ENCODE data around the gene SLC30A4. TPM values are rescaled to one million over a fixed set of nuclear protein-coding genes. Genes with fewer than 3 reads are reported as not detected.

The SLC30A4 gene
- total RNA-seq, 3 donors from 2014 or later, result 10.4 to 17.2 (median 16.6) TPM

GRCh38 chr15:45439521-45440260, 82.9 kb downstream of the SLC30A4 start:
- peaks cover 20% of the 10 kb centered on the region for H3K4me1 ChIP-seq (ENCODE audit: low read depth)
- H3K4me3 ChIP-seq, result no peak overlapping the region
- DNase-seq (peak; percentile 75 to 78 (median 76)), ATAC-seq (peak; percentile 72)
- H3K36me3 ChIP-seq (ENCODE audit: low read depth), result no peaks in the 10 kb centered on the region
- no peaks in the 10 kb centered on the region for H3K9me3 ChIP-seq
- no peak for TF ChIP-seq CTCF (IDR thresholded peaks at IDR 0.05)
- intact Hi-C loops (cut with DNase I, micrococcal nuclease), result no loop called here

- Histone ChIP-seq H3K9me3 (no peaks in the 10 kb centered on the region), H3K4me3 (no peak overlapping the region), H3K4me1 (ENCODE audit: low read depth) (peaks cover 19% of the 10 kb centered on the region), H3K36me3 (ENCODE audit: low read depth) (no peaks in the 10 kb centered on the region)
- ATAC-seq (peak; percentile 53), DNase-seq (peak in 1 of 3 donors; percentile 73)
- intact Hi-C loops (cut with DNase I, micrococcal nuclease), result no loop called here
- TF ChIP-seq CTCF (IDR thresholded peaks at IDR 0.05), result no peak
Measured at GRCh38 chr15:45435124-45435903, 87.2 kb downstream of the SLC30A4 start.

GRCh38 chr15:45434078-45434567, 88.4 kb downstream of the SLC30A4 start:
- Histone ChIP-seq H3K9me3 (no peaks in the 10 kb centered on the region), H3K36me3 (ENCODE audit: low read depth) (no peaks in the 10 kb centered on the region), H3K4me1 (ENCODE audit: low read depth) (peaks cover 30% of the 10 kb centered on the region), H3K4me3 (no peak overlapping the region)
- intact Hi-C loops (cut with DNase I, micrococcal nuclease), result no loop called here
- DNase-seq (no peak), ATAC-seq (no peak)
- no peak for TF ChIP-seq CTCF (IDR thresholded peaks at IDR 0.05)

GRCh38 chr15:45431511-45431910, 91.0 kb downstream of the SLC30A4 start:
- DNase-seq (peak; percentile 69 to 85 (median 75)), ATAC-seq (peak; percentile 73)
- intact Hi-C loops (cut with DNase I, micrococcal nuclease), result no loop called here
- H3K4me1 ChIP-seq (ENCODE audit: low read depth), result peaks cover 23% of the 10 kb centered on the region
- no peaks in the 10 kb centered on the region for H3K9me3 ChIP-seq
- peak overlapping the region; percentile 9 for H3K4me3 ChIP-seq
- no peak for TF ChIP-seq CTCF (IDR thresholded peaks at IDR 0.05)
- H3K36me3 ChIP-seq (ENCODE audit: low read depth), result no peaks in the 10 kb centered on the region

GRCh38 chr15:45429941-45430792, 92.4 kb downstream of the SLC30A4 start:
- H3K9me3 ChIP-seq, result no peaks in the 10 kb centered on the region
- peaks cover 16% of the 10 kb centered on the region for H3K4me1 ChIP-seq (ENCODE audit: low read depth)
- peak; percentile 92 to 97 (median 94) for DNase-seq
- ATAC-seq, result peak; percentile 89
- peak overlapping the region; percentile 9 for H3K4me3 ChIP-seq
- intact Hi-C loops (cut with DNase I, micrococcal nuclease), result no loop called here
- H3K36me3 ChIP-seq (ENCODE audit: low read depth), result no peaks in the 10 kb centered on the region
- TF ChIP-seq CTCF (IDR thresholded peaks at IDR 0.05), result peak; percentile 100

All from mucosa of descending colon (tissue), 3 donors.